NB4 (cell line): ENCODE results near the gene SLMAP.
"Not testable (repeated sequence)": the region's sequence is repeated elsewhere in the genome, so short reads cannot be mapped to it uniquely, and the experiment has no call there.

ENCODE experiments used
- DNase-seq: peaks from one replicate; pipeline ENCODE4 v3.0.0; 2010; ENCODE audit warnings: low read depth
- H3K4me3 ChIP-seq: one replicate; pipeline ENCODE4 v1.5.1; 2011; ENCODE audit warnings: mild to moderate bottlenecking, low read depth, low read length, moderate library complexity
- MYC ChIP-seq: IDR thresholded peaks from 2 replicates; pipeline ENCODE4 v1.6.1; 2011; ENCODE audit warnings: low read depth, low read length
- POLR2A ChIP-seq: IDR thresholded peaks from 2 replicates; pipeline ENCODE4 v1.6.1; 2011; ENCODE audit warnings: mild to moderate bottlenecking; ENCODE audit not compliant: insufficient read length; ENCODE audit errors: extremely low read depth
- TF ChIP-seq, protein P1 (sequence below): IDR thresholded peaks from one replicate; pipeline ENCODE4 v1.5.1; 2012; ENCODE audit warnings: low read depth, low read length
- TF ChIP-seq, protein P2 (sequence below): IDR thresholded peaks from 2 replicates; pipeline ENCODE4 v1.6.1; 2011; ENCODE audit warnings: low read depth, low read length

SLMAP gene

DNA sequence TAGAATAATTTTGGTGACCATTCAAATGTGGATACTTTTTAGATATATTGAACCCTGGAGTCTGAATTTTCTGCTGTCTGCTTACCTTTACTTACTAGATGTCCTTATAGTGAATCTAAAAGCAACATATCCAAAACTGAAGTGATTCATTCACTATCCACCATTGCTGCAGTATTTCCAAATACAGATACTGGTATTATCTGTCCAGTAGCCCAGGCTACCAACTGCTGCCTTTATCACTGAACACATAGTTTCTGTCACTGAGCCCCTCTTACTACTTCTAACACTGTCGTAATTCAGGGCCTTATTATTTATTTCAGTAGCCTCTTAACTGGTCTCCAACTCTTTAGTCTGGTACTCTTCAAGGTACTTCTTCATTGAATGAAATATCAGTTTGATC is 49.2 kb downstream of the SLMAP start:
- TF ChIP-seq, protein P1, sequence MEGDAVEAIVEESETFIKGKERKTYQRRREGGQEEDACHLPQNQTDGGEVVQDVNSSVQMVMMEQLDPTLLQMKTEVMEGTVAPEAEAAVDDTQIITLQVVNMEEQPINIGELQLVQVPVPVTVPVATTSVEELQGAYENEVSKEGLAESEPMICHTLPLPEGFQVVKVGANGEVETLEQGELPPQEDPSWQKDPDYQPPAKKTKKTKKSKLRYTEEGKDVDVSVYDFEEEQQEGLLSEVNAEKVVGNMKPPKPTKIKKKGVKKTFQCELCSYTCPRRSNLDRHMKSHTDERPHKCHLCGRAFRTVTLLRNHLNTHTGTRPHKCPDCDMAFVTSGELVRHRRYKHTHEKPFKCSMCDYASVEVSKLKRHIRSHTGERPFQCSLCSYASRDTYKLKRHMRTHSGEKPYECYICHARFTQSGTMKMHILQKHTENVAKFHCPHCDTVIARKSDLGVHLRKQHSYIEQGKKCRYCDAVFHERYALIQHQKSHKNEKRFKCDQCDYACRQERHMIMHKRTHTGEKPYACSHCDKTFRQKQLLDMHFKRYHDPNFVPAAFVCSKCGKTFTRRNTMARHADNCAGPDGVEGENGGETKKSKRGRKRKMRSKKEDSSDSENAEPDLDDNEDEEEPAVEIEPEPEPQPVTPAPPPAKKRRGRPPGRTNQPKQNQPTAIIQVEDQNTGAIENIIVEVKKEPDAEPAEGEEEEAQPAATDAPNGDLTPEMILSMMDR: no peak
- TF ChIP-seq MYC (no peak), POLR2A (no peak)
- TF ChIP-seq, protein P2, sequence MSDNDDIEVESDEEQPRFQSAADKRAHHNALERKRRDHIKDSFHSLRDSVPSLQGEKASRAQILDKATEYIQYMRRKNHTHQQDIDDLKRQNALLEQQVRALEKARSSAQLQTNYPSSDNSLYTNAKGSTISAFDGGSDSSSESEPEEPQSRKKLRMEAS: no peak
- no peak for DNase-seq
- H3K4me3 ChIP-seq: no peak overlapping the region

DNA sequence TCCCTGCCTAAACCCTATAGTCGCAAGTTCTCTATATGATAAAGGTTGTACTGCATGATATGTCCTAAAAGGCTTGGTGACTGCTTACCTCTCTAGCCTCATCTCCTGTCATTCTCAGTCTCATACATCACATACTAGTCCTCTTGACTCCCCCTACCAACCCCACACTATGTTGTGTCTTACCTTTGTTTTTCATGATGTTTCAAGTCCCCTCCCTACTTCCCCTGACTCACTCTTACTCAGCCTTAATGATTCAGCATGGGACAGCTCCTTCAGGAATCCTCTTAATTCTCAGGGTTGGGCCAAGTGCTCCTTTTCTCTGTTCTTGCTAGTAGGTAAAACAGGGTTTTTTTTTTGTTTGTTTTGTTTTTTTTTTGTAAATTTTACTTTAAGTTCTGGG is 49.6 kb downstream of the SLMAP start:
- peak; percentile 55 for DNase-seq
- TF ChIP-seq, protein P1: no peak
- TF ChIP-seq, protein P2: no peak
- no peak for TF ChIP-seq MYC
- no peak for TF ChIP-seq POLR2A
- H3K4me3 ChIP-seq: no peak overlapping the region

DNA sequence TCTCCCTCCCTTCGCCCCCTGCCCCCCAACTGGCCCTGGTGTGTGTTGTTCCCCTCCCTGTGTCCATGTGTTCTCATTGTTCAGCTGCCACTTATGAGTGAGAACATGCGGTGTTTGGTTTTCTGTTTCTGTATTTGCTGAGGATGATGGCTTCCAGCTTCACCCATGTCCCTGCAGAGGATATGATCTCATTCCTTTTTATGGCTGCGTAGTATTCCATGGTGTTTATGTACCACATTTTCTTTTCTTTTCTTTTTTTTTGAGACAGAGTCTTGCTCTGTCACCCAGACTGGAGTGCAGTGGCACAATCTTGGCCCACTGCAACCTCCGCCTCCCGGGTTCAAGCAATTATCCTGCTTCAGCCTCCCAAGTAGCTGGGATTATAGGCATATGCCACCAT is 50.1 kb downstream of the SLMAP start:
- DNase-seq, H3K4me3 ChIP-seq: not testable (repeated sequence)

DNA sequence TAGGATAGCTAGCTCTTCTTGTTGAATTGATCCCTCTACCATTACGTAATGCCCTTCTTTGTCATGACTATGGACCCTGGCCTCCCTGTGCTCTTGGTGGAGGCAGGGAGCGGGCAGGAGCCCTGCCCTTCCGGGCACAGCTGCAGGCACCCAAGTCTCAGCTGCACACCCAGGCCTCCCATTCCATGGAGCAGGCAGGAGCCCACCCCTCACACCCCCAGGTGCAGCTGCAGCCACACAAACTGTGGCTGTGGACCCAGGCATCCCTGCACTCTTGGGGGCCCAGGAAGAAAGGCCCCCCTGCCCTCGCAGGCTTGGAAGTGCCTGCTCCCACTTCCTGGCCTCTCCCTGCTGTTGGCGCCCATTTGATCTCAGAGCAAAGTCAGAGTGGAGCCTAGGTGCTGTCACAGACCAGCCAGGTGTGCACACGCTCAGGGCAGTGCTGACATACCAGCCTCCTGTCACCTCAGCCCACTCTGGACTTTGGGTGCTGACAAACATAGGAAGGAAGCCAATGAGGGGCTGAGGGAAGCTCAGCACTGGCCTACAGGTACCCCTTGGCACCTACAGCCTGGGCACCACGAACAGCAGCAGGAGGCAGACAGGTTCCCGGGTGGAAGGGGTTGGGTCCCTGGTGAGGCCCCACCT is 53.0 kb downstream of the SLMAP start:
- H3K4me3 ChIP-seq: no peak overlapping the region
- TF ChIP-seq, protein P2: no peak
- TF ChIP-seq, protein P1: no peak
- TF ChIP-seq MYC (no peak), POLR2A (no peak)
- no peak for DNase-seq

DNA sequence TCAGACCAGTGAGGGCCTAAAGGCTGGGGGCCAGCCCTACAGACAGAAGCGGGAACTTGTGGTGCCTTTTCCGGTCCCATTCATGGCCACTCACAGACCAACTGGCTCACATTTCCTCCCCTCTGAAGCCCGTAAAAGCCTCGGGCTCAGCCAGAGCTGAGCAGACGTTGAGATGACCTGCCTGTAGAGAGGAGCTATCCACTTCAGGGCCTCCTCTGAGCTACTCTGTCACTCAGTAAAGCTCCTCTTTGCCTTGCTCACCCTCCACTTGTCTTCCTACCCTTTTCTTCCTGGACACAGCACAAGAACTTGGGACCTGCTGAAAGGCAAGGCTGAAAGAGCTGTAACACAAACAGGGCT is 53.5 kb downstream of the SLMAP start:
- TF ChIP-seq POLR2A: no peak
- TF ChIP-seq, protein P2: no peak
- no peak overlapping the region for H3K4me3 ChIP-seq
- no peak for DNase-seq

DNA sequence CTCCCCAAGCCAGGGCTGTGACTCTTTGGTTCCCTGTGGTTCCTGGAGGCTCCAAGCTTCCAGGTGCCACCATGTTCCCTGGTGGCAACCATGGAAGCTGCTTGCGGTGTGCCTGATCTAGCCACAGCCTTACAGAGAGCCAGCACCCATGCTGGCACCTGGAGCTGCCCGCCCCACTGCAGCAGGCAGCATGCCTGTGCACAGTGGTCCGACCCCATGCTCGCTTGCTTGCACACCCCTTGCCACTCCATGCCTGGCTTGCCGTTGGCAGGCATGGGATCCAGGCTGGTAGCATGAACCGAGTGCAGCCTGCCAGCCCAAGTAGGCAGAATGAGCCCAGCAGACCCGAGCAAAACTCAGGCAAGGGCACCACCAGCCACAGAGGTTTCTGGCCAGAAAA is 53.9 kb downstream of the SLMAP start:
- no peak for DNase-seq
- H3K4me3 ChIP-seq: no peak overlapping the region
- TF ChIP-seq POLR2A: no peak
- TF ChIP-seq, protein P1: no peak
- TF ChIP-seq MYC: no peak
- TF ChIP-seq, protein P2: no peak
